ENCODE measurements around the gene ARHGEF40. TPM values are rescaled to one million over a fixed set of nuclear protein-coding genes. Genes with fewer than 3 reads are reported as not detected.

The ARHGEF40 gene
- total RNA-seq, 1 experiment from 2014 or later: 71.4 TPM

- H4K20me1 ChIP-seq (ENCODE audit: control insufficient read depth, insufficient read depth, insufficient read length): no peaks in the 10 kb centered on the region
- Mint-ChIP-seq H3K4me3 (no peak overlapping the region), H3K9me3 (no peaks in the 10 kb centered on the region), H3K36me3 (ENCODE audit: insufficient read depth in 1 of 3, low read depth in 3 of 3) (no peaks in the 10 kb centered on the region), H3K27me3 (ENCODE audit: low read depth) (peaks cover 36% of the 10 kb centered on the region), H3K27ac (no peak overlapping the region), H3K4me1 (peaks cover 24 to 26% of the 10 kb centered on the region in 2 experiments)
- H4K5ac ChIP-seq (ENCODE audit: insufficient read length, low read depth, low read length): no peak overlapping the region
- no peaks in the 10 kb centered on the region for H3K9me3 ChIP-seq (ENCODE audit: control insufficient read depth, low read depth, low read length)
- no peak overlapping the region for H3K18ac ChIP-seq (ENCODE audit: insufficient read length, low read depth, low read length)
- no peak for DNase-seq
- TF ChIP-seq CTCF (conservative IDR thresholded peaks at IDR 0.05): no peak
- H4K8ac ChIP-seq (replicated peaks; ENCODE audit: insufficient read length, low read depth, low read length): no peak overlapping the region
- no peak overlapping the region for H3K27ac ChIP-seq (ENCODE audit: insufficient read length, low read depth, low read length)
- H3K23ac ChIP-seq (ENCODE audit: insufficient read length, low read depth, low read length): no peak overlapping the region
- H3K56ac ChIP-seq (ENCODE audit: insufficient read length, low read depth, low read length): no peak overlapping the region
- no peak overlapping the region for H2BK20ac ChIP-seq (ENCODE audit: low read depth, low read length, poor library complexity, severe bottlenecking)
- H2AK5ac ChIP-seq (ENCODE audit: insufficient read length, low read length): no peak overlapping the region
- H3K27me3 ChIP-seq (ENCODE audit: insufficient read depth, low read length): no peaks in the 10 kb centered on the region
- no peak overlapping the region for H3K4ac ChIP-seq (ENCODE audit: low read depth, low read length)
- no peak overlapping the region for H3K9ac ChIP-seq (ENCODE audit: extremely low read depth, insufficient read length, low read length)
- no peak overlapping the region for H2BK12ac ChIP-seq (ENCODE audit: insufficient read length, low read depth, low read length)
- H3K14ac ChIP-seq (ENCODE audit: insufficient read depth, low read length): no peak overlapping the region
- H4K91ac ChIP-seq (ENCODE audit: insufficient read length, low read depth, low read length): no peak overlapping the region
- H3K23me2 ChIP-seq (ENCODE audit: insufficient read length, low read depth, low read length, poor library complexity, severe bottlenecking): no peaks in the 10 kb centered on the region
- H3K79me1 ChIP-seq (ENCODE audit: insufficient read depth, low read depth, low read length, poor library complexity, severe bottlenecking): no peaks in the 10 kb centered on the region
- no peak overlapping the region for H3K4me2 ChIP-seq (ENCODE audit: insufficient read depth, insufficient read length, low read length)
- H2BK15ac ChIP-seq (ENCODE audit: low read depth, low read length): no peak overlapping the region
- WGBS (ENCODE audit: extremely low coverage, insufficient read length, low lambda C conversion rate): no CpG with 5 or more reads among the region's 7 CpGs
- no peaks in the 10 kb centered on the region for H3K79me2 ChIP-seq (ENCODE audit: insufficient read depth, low read length)
- H2BK120ac ChIP-seq (ENCODE audit: low read depth, low read length, poor library complexity, severe bottlenecking): no peak overlapping the region
- no peak overlapping the region for H3T11ph ChIP-seq (ENCODE audit: low read length)
- no peak overlapping the region for H2BK5ac ChIP-seq (ENCODE audit: insufficient read length, low read length)
- H2AFZ ChIP-seq (ENCODE audit: low read length): no peak overlapping the region
- H3K4me1 ChIP-seq (ENCODE audit: insufficient read depth, low read length): peaks cover 5% of the 10 kb centered on the region
Measured at GRCh38 chr14:21036751-21037150, 33.4 kb upstream of the ARHGEF40 start.
